Transverse colon (tissue), 4 donors: ENCODE measurements around the gene TUBG2.

Source experiments
- EP300 ChIP-seq: sonication (generic); formaldehyde crosslinking; IDR thresholded peaks from one replicate; pipeline ENCODE4 v1.6.1; 2017; ENCODE audit warnings: antibody characterized with exemption, low read depth
- POLR2A ChIP-seq: fragments of 450-650 bp; IDR thresholded peaks from one replicate; pipeline ENCODE4 v1.6.1; 2016; ENCODE audit warnings: antibody characterized with exemption, mild to moderate bottlenecking, moderate library complexity
- POLR2AphosphoS5 ChIP-seq, 3 donors: sonication (generic); formaldehyde crosslinking; IDR thresholded peaks; one replicate each; pipeline ENCODE4 v1.6.1; 2016; ENCODE audit warnings: antibody characterized with exemption in 3 of 3
- TF ChIP-seq, protein P1 (sequence below), 5 experiments: fragments of 200-600 bp in 3 of 5; fragments of 450-650 bp in 2 of 5; sonication (generic) in 3 of 5; IDR thresholded peaks; 1 replicate in 2 of 5; 2 replicates in 3 of 5; pipeline ENCODE4 v1.5.1; 2016 to 2017; ENCODE audit warnings: antibody characterized with exemption in 5 of 5, inconsistent platforms in 3 of 5, mild to moderate bottlenecking in 2 of 5, moderate library complexity in 1 of 5

DNA sequence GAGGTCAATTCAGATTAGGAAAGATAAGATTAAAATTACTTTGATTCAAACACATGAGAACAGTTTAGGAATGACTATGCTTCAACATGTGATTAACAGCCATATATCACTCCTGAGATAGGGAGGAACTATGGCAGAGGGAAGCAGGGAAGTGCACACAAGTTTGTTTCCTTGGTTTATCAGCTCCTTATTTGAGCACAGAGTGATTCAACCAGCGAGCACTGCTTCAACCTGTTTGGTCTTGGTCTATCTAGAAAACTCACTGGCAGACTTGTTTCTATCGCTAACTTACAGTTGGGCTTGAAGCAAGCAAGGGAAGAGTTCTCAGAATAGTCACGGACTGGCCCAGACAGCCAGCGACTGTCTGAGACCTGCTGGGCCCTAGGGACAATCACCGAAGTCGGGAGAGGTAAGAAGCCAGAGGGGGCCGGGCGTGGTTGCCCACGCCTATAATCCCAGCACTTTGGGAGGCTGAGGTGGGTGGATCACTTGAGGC lies 26.1 kb upstream of the TUBG2 start:
- TF ChIP-seq, protein P1, sequence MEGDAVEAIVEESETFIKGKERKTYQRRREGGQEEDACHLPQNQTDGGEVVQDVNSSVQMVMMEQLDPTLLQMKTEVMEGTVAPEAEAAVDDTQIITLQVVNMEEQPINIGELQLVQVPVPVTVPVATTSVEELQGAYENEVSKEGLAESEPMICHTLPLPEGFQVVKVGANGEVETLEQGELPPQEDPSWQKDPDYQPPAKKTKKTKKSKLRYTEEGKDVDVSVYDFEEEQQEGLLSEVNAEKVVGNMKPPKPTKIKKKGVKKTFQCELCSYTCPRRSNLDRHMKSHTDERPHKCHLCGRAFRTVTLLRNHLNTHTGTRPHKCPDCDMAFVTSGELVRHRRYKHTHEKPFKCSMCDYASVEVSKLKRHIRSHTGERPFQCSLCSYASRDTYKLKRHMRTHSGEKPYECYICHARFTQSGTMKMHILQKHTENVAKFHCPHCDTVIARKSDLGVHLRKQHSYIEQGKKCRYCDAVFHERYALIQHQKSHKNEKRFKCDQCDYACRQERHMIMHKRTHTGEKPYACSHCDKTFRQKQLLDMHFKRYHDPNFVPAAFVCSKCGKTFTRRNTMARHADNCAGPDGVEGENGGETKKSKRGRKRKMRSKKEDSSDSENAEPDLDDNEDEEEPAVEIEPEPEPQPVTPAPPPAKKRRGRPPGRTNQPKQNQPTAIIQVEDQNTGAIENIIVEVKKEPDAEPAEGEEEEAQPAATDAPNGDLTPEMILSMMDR (IDR thresholded peaks at IDR 0.05) = no peak
- no peak for TF ChIP-seq POLR2AphosphoS5 (IDR thresholded peaks at IDR 0.05)
- TF ChIP-seq EP300 = no peak
- no peak for TF ChIP-seq POLR2A
